DND-41 (cell line): ENCODE data around the gene TMEM134.

ENCODE experiments used
- ATAC-seq: fragments of 200-7000 bp; cut with Tn5 transposase; 3 replicates; pipeline ENCODE4 v1.9.1; 2021; ENCODE audit warnings: low read depth; ENCODE audit not compliant: insufficient read depth
- DNase-seq: peaks from one replicate; pipeline ENCODE4 v3.0.0-alpha.2; 2020
- H2AFZ ChIP-seq: 2 replicates; pipeline ENCODE4 v1.6.0; 2012; ENCODE audit warnings: low read depth, low read length
- H3K27ac ChIP-seq: 2 replicates; pipeline ENCODE4 v1.5.1; 2012; ENCODE audit warnings: low read length, inconsistent platforms
- H3K27me3 ChIP-seq: fragments of 200-600 bp; sonication (generic); 2 replicates; pipeline ENCODE4 v1.6.0; 2012; ENCODE audit warnings: low read length, mild to moderate bottlenecking, inconsistent platforms; ENCODE audit not compliant: insufficient read depth, poor library complexity
- H3K36me3 ChIP-seq: 2 replicates; pipeline ENCODE4 v1.5.1; 2012; ENCODE audit warnings: low read length, inconsistent platforms; ENCODE audit not compliant: insufficient read depth
- H3K4me1 ChIP-seq: 2 replicates; pipeline ENCODE4 v1.5.1; 2012; ENCODE audit warnings: mild to moderate bottlenecking, low read length; ENCODE audit not compliant: insufficient read depth
- H3K4me2 ChIP-seq: 2 replicates; pipeline ENCODE4 v1.6.0; 2012; ENCODE audit warnings: mild to moderate bottlenecking, moderate library complexity, low read length, inconsistent platforms; ENCODE audit not compliant: insufficient read depth
- H3K4me3 ChIP-seq, 2 experiments: fragments of 200-600 bp in 1 of 2; shearing (Covaris generic) in 1 of 2; 2 replicates each; pipeline ENCODE4 v1.5.1; 2012 to 2016; ENCODE audit warnings: inconsistent platforms in 2 of 2, low read length in 2 of 2, mild to moderate bottlenecking in 2 of 2, low read depth in 1 of 2, moderate library complexity in 1 of 2
- H3K79me2 ChIP-seq: 2 replicates; pipeline ENCODE4 v1.6.0; 2012; ENCODE audit warnings: low read length, inconsistent platforms; ENCODE audit not compliant: insufficient read depth
- H3K9ac ChIP-seq: 2 replicates; pipeline ENCODE4 v1.6.0; 2012; ENCODE audit warnings: low read depth, mild to moderate bottlenecking, inconsistent platforms, low read length, moderate library complexity
- H3K9me3 ChIP-seq: 2 replicates; pipeline ENCODE4 v1.5.1; 2012; ENCODE audit warnings: low read length, moderate library complexity, mild to moderate bottlenecking, inconsistent platforms; ENCODE audit not compliant: insufficient read depth, severe bottlenecking
- H4K20me1 ChIP-seq: 2 replicates; pipeline ENCODE4 v1.6.0; 2012; ENCODE audit warnings: low read length; ENCODE audit not compliant: insufficient read depth
- CTCF ChIP-seq: IDR thresholded peaks from 2 replicates; pipeline ENCODE4 v1.5.1; 2012; ENCODE audit warnings: borderline replicate concordance, low read length, moderate library complexity, mild to moderate bottlenecking; ENCODE audit not compliant: poor library complexity, severe bottlenecking; ENCODE audit errors: extremely low read depth
- EZH2 ChIP-seq: IDR thresholded peaks from 3 replicates; pipeline ENCODE4 v1.6.1; 2012; ENCODE audit warnings: borderline replicate concordance, low read depth, mild to moderate bottlenecking, moderate library complexity, low read length, inconsistent platforms; ENCODE audit not compliant: severe bottlenecking

TMEM134 gene

GRCh38 chr11:67455054-67455453, 14.0 kb downstream of the TMEM134 start, which contains the start of gene CABP4:
TSS of gene CABP4 (plus strand) at chr11:67455354. CDS start at chr11:67455424, 70 bp downstream.
- Histone ChIP-seq H3K9ac (no peak within 1 kb of the TSS), H3K27me3 (no peaks in the 10 kb centered on the region), H4K20me1 (no peaks in the 10 kb centered on the region), H3K36me3 (no peaks in the 10 kb centered on the region), H3K4me1 (no peaks in the 10 kb centered on the region), H3K4me2 (no peak within 1 kb of the TSS), H2AFZ (no peak within 1 kb of the TSS), H3K79me2 (no peaks in the 10 kb centered on the region), H3K27ac (no peak within 1 kb of the TSS), H3K9me3 (no peaks in the 10 kb centered on the region), H3K4me3 (no peak within 1 kb of the TSS)
- TF ChIP-seq CTCF, result no peak
- no peak for TF ChIP-seq EZH2
- DNase-seq (no peak), ATAC-seq (no peak)

DNA sequence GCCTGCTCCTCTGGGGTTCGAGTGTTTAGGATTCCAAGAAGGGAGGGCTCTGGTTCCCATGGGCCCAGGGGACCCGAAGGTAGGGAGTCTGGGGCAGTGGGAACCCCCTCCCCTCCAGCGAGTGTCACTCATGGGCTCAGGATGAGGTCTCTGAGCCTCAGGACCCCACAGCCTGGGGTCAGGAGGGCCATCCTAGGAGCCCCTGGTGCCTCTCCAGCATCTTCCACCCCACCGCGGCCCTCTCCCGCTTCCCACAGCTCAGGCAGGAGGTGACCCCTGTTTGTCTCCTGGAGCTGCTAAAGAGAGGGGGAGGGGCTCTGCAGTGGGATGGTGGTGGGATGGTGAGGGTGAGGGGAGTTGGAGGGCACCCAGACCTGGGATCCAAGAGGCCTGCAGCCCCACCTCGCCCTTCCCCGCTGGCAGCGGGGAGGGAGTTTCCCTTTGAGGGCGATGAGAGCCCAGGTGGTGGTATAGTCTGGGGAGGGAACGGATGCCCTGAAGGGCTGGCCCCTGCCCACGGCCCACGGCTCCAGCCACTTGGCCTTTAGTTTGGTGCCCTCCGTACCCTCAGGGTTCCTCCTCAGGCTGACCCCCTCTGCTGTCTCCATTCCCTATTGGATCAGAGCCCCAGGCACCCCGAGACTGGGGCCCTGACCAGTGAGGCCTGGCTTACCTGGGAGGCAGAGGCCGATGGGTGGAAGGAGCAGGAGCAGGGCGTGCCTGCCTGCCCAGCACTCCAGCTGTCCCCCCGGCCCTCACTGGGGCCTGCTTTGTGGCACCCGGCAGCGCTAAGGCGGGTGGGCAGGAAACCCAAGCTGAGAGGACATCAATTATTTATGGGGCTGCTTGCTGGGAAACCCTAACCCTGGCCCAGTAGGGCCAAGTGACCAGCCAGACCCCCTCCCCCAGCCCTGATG, 15.0 kb downstream of the TMEM134 start:
- no peak overlapping the region for H3K27ac ChIP-seq
- H3K9me3 ChIP-seq, result no peaks in the 10 kb centered on the region
- H3K4me3 ChIP-seq, result no peak overlapping the region
- no peak for DNase-seq
- no peak overlapping the region for H3K9ac ChIP-seq
- no peaks in the 10 kb centered on the region for H4K20me1 ChIP-seq
- no peak overlapping the region for H2AFZ ChIP-seq
- no peaks in the 10 kb centered on the region for H3K27me3 ChIP-seq
- no peak for TF ChIP-seq EZH2
- no peak overlapping the region for H3K4me2 ChIP-seq
- H3K36me3 ChIP-seq, result no peaks in the 10 kb centered on the region
- H3K79me2 ChIP-seq, result no peaks in the 10 kb centered on the region
- H3K4me1 ChIP-seq, result no peaks in the 10 kb centered on the region
- no peak for ATAC-seq

- H3K9me3 ChIP-seq, result no peaks in the 10 kb centered on the region
- H3K4me2 ChIP-seq, result no peak within 1 kb of the TSS
- no peak within 1 kb of the TSS for H3K4me3 ChIP-seq
- no peaks in the 10 kb centered on the region for H3K27me3 ChIP-seq
- H3K4me1 ChIP-seq, result no peaks in the 10 kb centered on the region
- no peaks in the 10 kb centered on the region for H3K79me2 ChIP-seq
- H2AFZ ChIP-seq, result no peak within 1 kb of the TSS
- H3K36me3 ChIP-seq, result no peaks in the 10 kb centered on the region
- DNase-seq, result no peak
- no peaks in the 10 kb centered on the region for H4K20me1 ChIP-seq
- no peak for TF ChIP-seq EZH2
- no peak for TF ChIP-seq CTCF
- ATAC-seq, result no peak
- no peak within 1 kb of the TSS for H3K27ac ChIP-seq
- H3K9ac ChIP-seq, result no peak within 1 kb of the TSS
Observed at GRCh38 chr11:67452141-67452952, 16.7 kb downstream of the TMEM134 start, which contains the start of gene GPR152. TSS of gene GPR152 (minus strand) at chr11:67452729. CDS start at chr11:67452724, 5 bp downstream.

DNA sequence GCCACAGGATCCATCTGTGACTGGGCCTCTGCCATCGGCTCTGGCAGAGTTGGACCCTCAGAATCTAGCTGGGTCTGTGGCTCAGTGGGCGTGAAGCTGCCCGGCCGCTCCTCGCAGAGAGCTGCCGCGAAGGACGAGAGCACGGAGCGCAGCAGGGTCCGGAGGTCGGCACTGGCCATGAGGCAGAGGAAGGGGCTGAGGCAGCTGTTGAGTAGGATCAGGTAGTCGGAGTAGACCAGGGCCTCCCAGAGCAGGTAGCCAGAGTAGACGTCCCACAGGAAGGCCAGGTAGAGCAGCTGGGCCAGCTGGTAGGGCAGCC, 17.4 kb downstream of the TMEM134 start:
- Histone ChIP-seq H3K9ac (no peak overlapping the region), H3K27me3 (no peaks in the 10 kb centered on the region), H3K27ac (no peak overlapping the region), H3K4me1 (no peaks in the 10 kb centered on the region), H4K20me1 (no peaks in the 10 kb centered on the region), H3K36me3 (no peaks in the 10 kb centered on the region), H3K4me2 (no peak overlapping the region), H3K79me2 (no peaks in the 10 kb centered on the region), H3K4me3 (no peak overlapping the region), H3K9me3 (no peaks in the 10 kb centered on the region), H2AFZ (no peak overlapping the region)
- DNase-seq, result no peak
- ATAC-seq, result no peak
- no peak for TF ChIP-seq CTCF
